ENCODE measurements around the gene PROSER3. TPM values are rescaled to one million over a fixed set of nuclear protein-coding genes. Genes with fewer than 3 reads are reported as not detected.
A peak's percentile ranks its signal among the peaks of the same experiment; 100 is the strongest.

The PROSER3 gene
- polyA plus RNA-seq, 1 experiment: 5.2 TPM

DNA sequence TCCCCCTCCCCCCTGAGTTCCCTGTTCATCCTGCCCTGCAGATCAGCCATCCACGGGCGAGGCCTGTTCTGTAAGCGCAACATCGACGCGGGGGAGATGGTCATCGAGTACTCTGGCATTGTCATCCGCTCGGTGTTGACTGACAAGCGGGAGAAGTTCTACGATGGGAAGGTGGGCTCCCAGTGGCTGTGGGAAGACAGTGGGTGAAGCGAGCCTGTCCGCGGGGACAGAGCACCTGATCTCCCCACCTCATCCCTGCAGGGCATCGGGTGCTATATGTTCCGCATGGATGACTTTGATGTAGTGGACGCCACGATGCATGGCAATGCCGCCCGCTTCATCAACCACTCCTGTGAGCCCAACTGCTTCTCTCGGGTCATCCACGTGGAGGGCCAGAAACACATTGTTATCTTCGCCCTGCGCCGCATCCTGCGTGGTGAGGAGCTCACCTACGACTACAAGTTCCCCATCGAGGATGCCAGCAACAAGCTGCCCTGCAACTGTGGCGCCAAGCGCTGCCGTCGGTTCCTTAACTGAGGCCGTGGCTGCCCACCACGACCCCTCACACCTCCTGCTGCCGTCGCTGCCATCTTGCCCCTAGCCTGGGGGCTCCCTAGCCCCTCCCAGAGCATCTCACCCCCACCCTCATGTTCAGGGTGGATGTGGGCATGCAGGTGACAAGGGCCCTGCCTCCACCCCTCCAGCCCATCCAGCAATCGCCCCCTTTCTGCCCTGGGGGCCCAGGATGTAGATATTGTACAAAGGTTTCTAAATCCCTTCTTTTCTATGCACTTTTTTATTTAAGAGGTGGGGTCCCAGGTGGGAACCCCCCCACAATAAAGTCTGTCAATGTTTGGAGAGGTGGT is 19.7 kb upstream of the PROSER3 start:
- Histone ChIP-seq H3K4me3 (ENCODE audit: low read depth, low read length) (no peak overlapping the region), H3K27ac (ENCODE audit: low read depth, low read length) (no peak overlapping the region), H3K27me3 (ENCODE audit: control insufficient read depth, insufficient read depth, low read length) (no peaks in the 10 kb centered on the region), H3K9me3 (ENCODE audit: control insufficient read depth, insufficient read depth, low read length) (no peaks in the 10 kb centered on the region; the same call in 1 of the 2 replicates)
- ChIA-PET CTCF (no interaction called here), POLR2A (interaction anchor here (0.7 kb wide), 1 partner anchor 10 kb away, joined by 3 read pairs; the partner anchor contains the start of gene LIN37)
- TF ChIP-seq CTCF (IDR thresholded peaks at IDR 0.05; ENCODE audit: low read depth, low read length): no peak
- DNase-seq (ENCODE audit: low read depth, low spot score): no peak

DNA sequence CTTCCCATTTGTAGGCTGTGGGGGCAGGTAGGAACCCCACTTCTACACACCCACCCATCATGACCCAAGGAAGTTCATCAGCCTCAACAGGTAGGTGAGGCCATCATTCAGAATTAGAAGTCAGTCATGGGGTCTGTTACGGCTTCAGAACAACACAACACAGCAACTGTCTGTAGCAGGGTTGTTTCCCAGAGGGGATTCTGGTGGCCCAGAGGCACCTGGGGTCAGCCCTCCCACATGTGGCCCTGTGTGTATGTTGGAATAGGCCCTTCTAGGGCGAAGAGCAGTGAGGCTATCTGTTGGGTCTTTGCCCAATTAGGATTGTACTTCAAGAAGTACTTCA is 19.1 kb upstream of the PROSER3 start:
- no peak for TF ChIP-seq CTCF (IDR thresholded peaks at IDR 0.05; ENCODE audit: low read depth, low read length)
- Histone ChIP-seq H3K4me3 (ENCODE audit: low read depth, low read length) (no peak overlapping the region), H3K27ac (ENCODE audit: low read depth, low read length) (no peak overlapping the region), H3K27me3 (ENCODE audit: control insufficient read depth, insufficient read depth, low read length) (no peaks in the 10 kb centered on the region), H3K9me3 (ENCODE audit: control insufficient read depth, insufficient read depth, low read length) (no peaks in the 10 kb centered on the region; the same call in 1 of the 2 replicates)
- ChIA-PET POLR2A (no interaction called here), CTCF (no interaction called here)
- no peak for DNase-seq (ENCODE audit: low read depth, low spot score)

- Histone ChIP-seq H3K4me3 (ENCODE audit: low read depth, low read length) (peak overlapping the region; percentile 65), H3K27ac (ENCODE audit: low read depth, low read length) (no peak overlapping the region)
- CTCF ChIA-PET: no interaction called here
These were observed 18.5 kb upstream of the PROSER3 start for GRCh38 chr19:35739275-35740107.

DNA sequence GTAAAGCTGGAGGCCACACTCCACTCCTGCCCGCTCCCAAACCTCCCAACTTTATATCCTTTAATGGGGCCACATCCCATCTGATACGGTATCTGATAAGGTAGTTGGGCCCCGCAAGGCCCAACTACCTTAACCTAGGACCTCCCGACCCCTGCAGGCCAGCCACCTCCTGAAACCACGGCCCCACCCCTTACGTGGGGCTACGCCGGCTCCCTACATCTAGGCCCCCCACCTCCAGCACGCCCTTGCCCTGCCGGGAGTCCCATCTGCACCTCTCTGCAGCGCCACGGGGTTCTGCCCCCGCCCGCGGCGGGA is 17.9 kb upstream of the PROSER3 start:
- H3K4me3 ChIP-seq (ENCODE audit: low read depth, low read length): peak overlapping the region; percentile 65
- no peaks in the 10 kb centered on the region for H3K27me3 ChIP-seq (ENCODE audit: control insufficient read depth, insufficient read depth, low read length)
- H3K27ac ChIP-seq (ENCODE audit: low read depth, low read length): peak overlapping the region; percentile 78
- TF ChIP-seq CTCF (IDR thresholded peaks at IDR 0.05; ENCODE audit: low read depth, low read length): no peak
- ChIA-PET POLR2A (interaction anchor here (0.5 to 1.9 kb wide), 7 partner anchors 8 to 92 kb away, joined by 3 to 16 read pairs (median 5); partner anchors contain the start of genes COX6B1, HSPB6 and LIN37), CTCF (interaction anchor here (0.9 to 1.0 kb wide), 2 partner anchors 80 to 191 kb away, joined by 4 read pairs; no protein-coding TSS in a partner anchor)
- no peak for DNase-seq (ENCODE audit: low read depth, low spot score)
- no peaks in the 10 kb centered on the region; the same call in 1 of the 2 replicates for H3K9me3 ChIP-seq (ENCODE audit: control insufficient read depth, insufficient read depth, low read length)

More at GRCh38 chr19:35739275-35740107, 18.5 kb upstream of the PROSER3 start:
- DNase-seq (ENCODE audit: low read depth, low spot score): no peak
- Histone ChIP-seq H3K27me3 (ENCODE audit: control insufficient read depth, insufficient read depth, low read length) (no peaks in the 10 kb centered on the region), H3K9me3 (ENCODE audit: control insufficient read depth, insufficient read depth, low read length) (no peaks in the 10 kb centered on the region; the same call in 1 of the 2 replicates)
- POLR2A ChIA-PET: interaction anchor here (0.5 to 1.9 kb wide), 6 partner anchors 7 to 91 kb away, joined by 3 to 16 read pairs (median 6); partner anchors contain the start of genes COX6B1, HSPB6 and LIN37
- no peak for TF ChIP-seq CTCF (IDR thresholded peaks at IDR 0.05; ENCODE audit: low read depth, low read length)
